Motor neuron (in vitro differentiated cells): Measurements from ENCODE around the gene CCDC88C. TPM values are rescaled to one million over a fixed set of nuclear protein-coding genes. Genes with fewer than 3 reads are reported as not detected.
"Not testable (repeated sequence)": the region's sequence is repeated elsewhere in the genome, so short reads cannot be mapped to it uniquely, and the experiment has no call there.

Experiments
- ATAC-seq, 8 experiments: fragments of 200-7000 bp; cut with Tn5 transposase; replicated peaks in 6 of 8; 2 replicates each; pipeline ENCODE4 v1.8.0; 2021; ENCODE audit warnings: mild to moderate bottlenecking in 8 of 8, moderate library complexity in 8 of 8
- H3K27ac ChIP-seq, 2 donors: fragments of 250-450 bp; sonication (Bioruptor Pico); 2 replicates each; pipeline ENCODE4 v1.9.0; 2021; ENCODE audit warnings: antibody characterized with exemption in 2 of 2, mild to moderate bottlenecking in 2 of 2, moderate library complexity in 1 of 2
- H3K4me1 ChIP-seq, 2 donors: fragments of 250-450 bp; sonication (Bioruptor Pico); replicated peaks in 1 of 2; 2 replicates each; pipeline ENCODE4 v1.6.1; 2021; ENCODE audit warnings: antibody characterized with exemption in 2 of 2, mild to moderate bottlenecking in 2 of 2, moderate library complexity in 1 of 2
- H3K4me3 ChIP-seq, 5 donors: fragments of 250-450 bp; sonication (Bioruptor Pico); 2 replicates each; pipeline ENCODE4 v1.9.0; 2021; ENCODE audit warnings: antibody characterized with exemption in 5 of 5, mild to moderate bottlenecking in 5 of 5, moderate library complexity in 4 of 5
- WGBS, 10 experiments: fragments of 450-650 bp; shearing (Covaris generic); methylation state at CpG; one replicate each; pipeline ENCODE4 v1.0.0; 2022; 5-methylcytosine and 5-hydroxymethylcytosine counted together
- in situ Hi-C, 9 experiments: fragments of 400-800 bp; cut with MboI; loops; one replicate each; pipeline ENCODE4 v1.15.0; 2021; ENCODE audit warnings: low sequenced_read_pairs in 9 of 9, low pct_unique_long_range_greater_than_20kb in 2 of 9; ENCODE audit not compliant: unreplicated experiment in 9 of 9
- total RNA-seq, 8 experiments: library from RNA; unstranded; fragments of 300-600 nt; gene quantifications; 2 replicates each; pipeline versions ENCODE4 v1.2.3 to v1.2.4, GENCODE V29; 2022

CCDC88C gene
- total RNA-seq, 8 experiments from 2014 or later = 2.6 to 25.2 (median 10.5) TPM

DNA sequence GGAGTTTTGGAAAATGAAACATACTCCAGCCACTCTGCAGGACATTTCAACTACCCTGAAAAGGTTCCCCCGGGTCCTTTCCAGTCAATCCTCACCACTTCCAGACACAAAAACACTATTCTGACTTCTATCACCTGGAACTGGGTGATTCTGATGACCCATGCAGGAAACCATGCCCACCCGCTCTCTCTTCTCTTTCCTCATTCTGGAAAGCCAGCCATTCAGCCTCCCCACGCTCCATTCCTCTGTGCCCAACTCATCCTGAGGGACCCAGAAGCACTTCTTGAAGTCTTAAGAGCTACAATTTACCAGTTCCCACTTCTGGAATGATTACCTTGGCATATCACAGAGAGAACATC is 3.2 kb downstream of the CCDC88C start:
- Histone ChIP-seq H3K4me3 (no peak overlapping the region), H3K4me1 (peaks cover 27 to 32% of the 10 kb centered on the region in 2 donors), H3K27ac (no peak overlapping the region)
- in situ Hi-C loops = loop anchor here in 2 of 9 experiments (10.0 to 25.0 kb wide), 2 partner anchors 90 to 102 kb away; no protein-coding TSS in a partner anchor
- 40 to 100% (median 83%) methylated on average over 1 to 3 of the region's 3 CpGs; no CpG with 5 or more reads in 4 of the 10 experiments for WGBS, 10 experiments
- ATAC-seq = no peak

DNA sequence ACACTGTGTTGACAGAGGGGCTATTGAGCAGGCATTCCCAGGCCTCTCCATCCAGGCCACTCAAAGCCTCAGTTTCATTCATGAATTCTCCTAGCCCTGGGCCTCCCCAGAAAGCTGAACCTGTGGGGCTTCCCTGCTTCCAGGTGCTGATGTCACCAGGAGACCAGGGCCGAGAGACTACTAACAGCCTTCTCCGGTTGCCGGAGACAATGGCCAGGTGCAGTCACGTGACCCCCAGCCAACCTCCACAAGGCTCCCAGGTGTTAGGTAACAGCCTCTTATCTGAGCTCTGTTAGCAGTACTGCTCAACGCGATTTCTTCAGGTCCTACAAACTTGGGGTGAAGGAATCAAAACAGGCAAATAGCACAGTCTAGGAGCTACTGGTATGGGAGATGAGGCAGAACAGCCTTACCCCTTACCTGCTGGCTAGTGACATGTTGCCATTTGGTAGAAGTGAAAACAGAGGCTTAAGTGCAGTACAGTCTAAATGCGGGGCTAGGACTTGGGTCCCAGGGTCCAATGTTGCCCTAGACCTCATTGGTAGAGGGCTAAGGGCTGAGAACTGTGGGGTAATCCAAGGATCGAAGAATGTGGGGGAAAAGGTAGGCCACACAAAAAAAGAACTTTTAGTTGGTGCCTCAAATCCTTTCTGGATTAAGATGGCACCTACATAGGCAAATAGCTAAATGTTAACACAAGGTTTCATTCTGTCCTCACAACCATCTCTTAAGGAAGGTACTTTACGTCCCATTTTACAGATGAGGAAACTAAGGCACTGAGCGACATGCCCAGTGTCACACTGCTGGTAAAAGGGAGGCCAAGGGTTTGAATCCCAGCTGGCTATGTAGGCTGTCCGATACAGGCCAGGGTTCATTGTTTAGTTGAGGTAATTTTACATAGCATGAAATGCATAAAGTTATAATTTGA is 3.8 kb downstream of the CCDC88C start:
- no peak overlapping the region for H3K27ac ChIP-seq
- WGBS, 10 experiments = 59 to 100% (median 96%) methylated on average over 1 to 9 of the region's 11 CpGs; no CpG with 5 or more reads in 3 of the 10 experiments
- in situ Hi-C loops = loop anchor here in 2 of 9 experiments (10.0 to 25.0 kb wide), 2 partner anchors 89 to 102 kb away; no protein-coding TSS in a partner anchor
- no peak overlapping the region for H3K4me3 ChIP-seq
- no peak for ATAC-seq
- peaks cover 29 to 33% of the 10 kb centered on the region in 2 donors for H3K4me1 ChIP-seq

DNA sequence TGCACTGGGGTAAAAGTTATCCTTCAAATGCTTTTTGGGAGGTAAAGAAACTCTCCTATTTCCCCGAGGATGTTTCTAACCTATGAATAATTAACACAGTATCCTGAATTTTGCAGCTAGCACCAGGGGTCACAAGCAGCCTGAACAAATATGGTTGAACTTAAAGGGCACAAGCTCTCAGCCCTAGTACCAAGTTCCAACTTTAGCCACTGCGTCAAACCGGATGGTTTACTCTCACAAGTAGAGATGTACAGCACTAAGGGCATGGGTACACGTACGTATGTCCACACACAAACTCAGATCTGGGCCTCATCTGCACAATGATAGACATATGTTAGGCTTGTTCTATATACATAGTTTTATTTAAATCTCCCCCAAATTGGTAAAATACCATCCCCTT is 4.7 kb downstream of the CCDC88C start:
- Histone ChIP-seq H3K27ac (no peak overlapping the region), H3K4me1 (peaks cover 25 to 33% of the 10 kb centered on the region in 2 donors), H3K4me3 (no peak overlapping the region)
- no peak for ATAC-seq
- in situ Hi-C loops = loop anchor here in 2 of 9 experiments (10.0 to 25.0 kb wide), 2 partner anchors 88 to 101 kb away; no protein-coding TSS in a partner anchor
- WGBS, 10 experiments = 63 to 100% (median 75%) methylated on average over 1 to 4 of the region's 5 CpGs; no CpG with 5 or more reads in 1 of the 10 experiments

DNA sequence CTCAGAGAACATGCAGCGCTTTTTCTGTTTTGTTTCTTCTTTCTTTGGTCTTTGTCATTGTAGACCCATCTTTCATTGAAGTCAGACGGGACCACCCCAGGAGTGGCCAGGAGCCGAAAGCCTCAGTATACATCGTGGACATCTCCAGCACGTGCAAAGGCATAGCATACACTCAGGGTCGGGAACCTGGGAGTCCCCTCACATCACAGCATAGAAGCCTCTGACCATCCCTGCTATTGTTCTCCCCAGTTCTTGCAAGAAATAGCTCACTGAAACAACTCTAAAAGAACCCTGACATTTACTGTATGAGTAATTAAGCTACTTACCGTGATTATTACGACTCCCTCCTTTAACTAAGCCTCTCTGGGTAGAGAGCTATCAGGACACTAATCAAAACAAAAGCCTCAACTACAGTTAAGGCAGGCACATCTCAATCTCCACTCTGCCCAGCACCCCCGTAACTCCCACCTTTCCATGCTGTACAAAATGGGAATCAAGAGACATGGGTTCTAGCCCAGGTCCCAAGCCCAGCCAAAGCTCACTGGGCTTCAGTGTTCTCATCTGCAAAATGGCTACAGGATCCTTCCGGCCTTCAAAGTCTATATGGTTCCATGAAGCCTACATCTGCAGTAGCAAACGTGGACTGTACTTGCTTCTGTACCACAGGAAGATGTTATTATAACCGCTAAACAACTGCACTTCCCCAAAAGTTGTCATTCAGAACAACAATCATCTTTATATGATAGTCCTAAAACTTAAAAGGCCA is 6.7 kb downstream of the CCDC88C start:
- ATAC-seq = peak in 6 of 8 experiments; percentile 8 to 43 (median 18)
- WGBS, 10 experiments = 0 to 100% (median 53%) methylated on average over 1 to 10 of the region's 12 CpGs
- Histone ChIP-seq H3K27ac (no peak overlapping the region), H3K4me1 (peaks cover 25% of the 10 kb centered on the region in 2 donors), H3K4me3 (no peak overlapping the region)
- in situ Hi-C loops = loop anchor here in 2 of 9 experiments (10.0 to 25.0 kb wide), 2 partner anchors 86 to 99 kb away; no protein-coding TSS in a partner anchor

- no peak overlapping the region for H3K27ac ChIP-seq
- ATAC-seq = peak; percentile 65 to 96 (median 92)
- in situ Hi-C loops = loop anchor here in 2 of 9 experiments (10.0 to 25.0 kb wide), 2 partner anchors 85 to 98 kb away; no protein-coding TSS in a partner anchor
- H3K4me1 ChIP-seq = peaks cover 22% of the 10 kb centered on the region in 2 donors
- 0 to 66% (median 10%) methylated on average over 1 to 8 of the region's 8 CpGs for WGBS, 10 experiments
- H3K4me3 ChIP-seq = no peak overlapping the region
These were observed 7.5 kb downstream of the CCDC88C start for GRCh38 chr14:91409928-91410718.

- not testable (repeated sequence) for ATAC-seq, H3K4me3 ChIP-seq, H3K27ac ChIP-seq
- H3K4me1 ChIP-seq = peaks cover 15 to 18% of the 10 kb centered on the region in 2 donors
- in situ Hi-C loops = loop anchor here in 1 of 9 experiments (25.0 kb wide), 1 partner anchor 97 kb away; no protein-coding TSS in a partner anchor
- WGBS, 10 experiments = 17 to 100% (median 96%) methylated on average over 1 to 4 of the region's 6 CpGs; no CpG with 5 or more reads in 1 of the 10 experiments
These were observed 8.4 kb downstream of the CCDC88C start for GRCh38 chr14:91409240-91409639.

DNA sequence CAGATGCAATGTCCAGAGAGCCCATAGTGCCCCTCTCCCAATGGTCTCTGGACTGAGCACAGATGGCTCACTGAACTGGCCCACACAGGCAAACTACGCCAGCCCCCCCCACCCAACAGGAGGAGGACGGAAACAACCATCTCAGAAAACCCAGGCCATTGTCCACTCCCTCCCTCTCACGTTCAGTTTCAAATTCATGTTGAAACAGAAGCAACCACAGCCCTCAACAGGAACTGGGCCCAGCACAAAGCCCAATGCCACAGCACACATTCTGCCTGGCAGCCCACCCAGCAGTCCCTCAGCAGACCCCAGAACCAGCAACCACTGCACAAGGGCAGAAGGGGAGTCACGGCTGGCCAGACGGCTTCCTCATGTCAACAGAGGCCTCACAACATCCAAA is 10.6 kb downstream of the CCDC88C start:
- 80 to 100% (median 91%) methylated on average over 1 to 4 of the region's 5 CpGs; no CpG with 5 or more reads in 7 of the 10 experiments for WGBS, 10 experiments
- no peak for ATAC-seq
- in situ Hi-C loops = loop anchor here in 1 of 9 experiments (25.0 kb wide), 1 partner anchor 95 kb away; no protein-coding TSS in a partner anchor
- H3K4me1 ChIP-seq = peaks cover 15 to 18% of the 10 kb centered on the region in 2 donors
- no peak overlapping the region for H3K4me3 ChIP-seq
- no peak overlapping the region for H3K27ac ChIP-seq

DNA sequence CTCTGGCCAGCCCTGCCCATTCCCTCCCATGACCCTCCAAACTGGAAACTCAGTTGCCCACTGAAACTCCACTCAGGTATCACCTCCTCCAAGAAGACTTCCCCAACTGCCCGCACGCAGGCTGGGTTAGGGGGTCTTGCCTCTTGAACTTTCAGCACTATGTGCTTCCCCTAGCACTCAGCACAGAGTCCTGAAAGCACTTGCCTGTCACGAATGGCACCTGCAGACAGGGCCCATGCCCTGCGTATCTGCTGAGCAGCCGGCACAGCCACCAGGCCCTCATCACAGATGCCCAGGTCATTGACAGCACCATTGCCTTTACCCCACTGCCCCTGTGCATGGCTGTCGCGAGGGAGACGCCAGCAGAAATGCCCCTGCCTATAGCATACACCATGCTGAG is 11.2 kb downstream of the CCDC88C start:
- in situ Hi-C loops = loop anchor here in 1 of 9 experiments (25.0 kb wide), 1 partner anchor 94 kb away; no protein-coding TSS in a partner anchor
- WGBS, 10 experiments = 70 to 100% (median 100%) methylated on average over 1 to 3 of the region's 8 CpGs; no CpG with 5 or more reads in 6 of the 10 experiments

DNA sequence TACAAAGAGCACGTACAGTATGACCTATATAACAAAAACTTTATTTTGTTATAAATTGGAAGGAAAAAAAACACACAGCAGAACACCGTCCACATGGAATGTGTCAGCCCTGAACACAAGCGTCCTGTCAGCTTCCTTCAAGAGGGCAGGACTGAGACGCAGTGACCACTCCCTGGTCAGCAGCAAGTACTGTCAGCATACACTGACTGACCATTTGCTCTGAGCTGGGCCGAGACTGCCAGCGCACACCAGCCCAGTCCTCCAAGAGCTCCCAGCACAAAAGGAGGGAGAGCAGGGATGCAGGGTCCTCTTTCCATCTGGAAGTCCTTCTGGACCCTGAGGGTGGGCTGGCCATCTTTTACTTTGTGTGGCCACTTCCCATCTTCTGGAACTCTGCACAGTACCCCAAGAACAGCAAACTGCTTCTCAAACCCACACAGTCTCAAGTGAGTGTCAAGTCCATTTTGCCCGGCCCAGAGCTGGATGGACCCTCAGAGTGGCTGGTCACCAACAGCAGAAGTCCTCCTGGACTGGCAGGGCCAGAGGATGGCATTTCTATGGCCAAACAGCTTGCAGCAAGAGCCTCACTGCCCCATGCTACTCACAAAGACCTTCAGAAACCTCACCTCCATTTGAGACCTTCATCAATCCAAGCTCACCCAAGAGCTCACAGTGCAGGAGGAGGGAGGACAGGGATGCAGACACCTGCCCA is 11.7 kb downstream of the CCDC88C start:
- in situ Hi-C loops = loop anchor here in 1 of 9 experiments (25.0 kb wide), 1 partner anchor 94 kb away; no protein-coding TSS in a partner anchor

More for the DNA sequence above, 11.2 kb downstream of the CCDC88C start:
- Histone ChIP-seq H3K4me1 (peaks cover 15 to 18% of the 10 kb centered on the region in 2 donors), H3K27ac (no peak overlapping the region), H3K4me3 (no peak overlapping the region)
- ATAC-seq = no peak

DNA sequence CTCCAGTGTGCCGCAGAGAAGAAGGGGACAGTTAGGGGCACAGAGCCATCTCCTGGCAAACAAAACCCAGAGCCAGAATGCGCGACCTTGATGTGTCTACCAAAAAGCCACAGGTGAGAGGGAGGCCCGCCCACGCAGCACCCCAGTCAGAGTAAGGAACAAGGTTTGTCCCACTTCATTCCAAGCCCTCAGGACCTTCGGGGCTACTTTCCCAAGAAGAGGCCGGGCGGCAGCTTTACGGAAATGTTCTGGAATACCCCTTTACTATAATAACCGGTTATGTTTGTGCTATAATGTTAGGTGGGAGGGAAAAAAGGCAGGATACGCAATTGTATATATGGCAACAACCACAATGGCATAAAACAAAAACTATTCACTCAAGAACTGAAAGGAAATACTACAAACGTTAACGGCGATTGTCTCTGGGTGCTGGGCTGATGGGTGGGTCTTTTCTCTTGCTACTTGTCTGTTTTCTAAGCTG is 12.3 kb downstream of the CCDC88C start:
- ATAC-seq = no peak
- H3K27ac ChIP-seq = no peak overlapping the region
- H3K4me1 ChIP-seq = peaks cover 6 to 9% of the 10 kb centered on the region in 2 donors
- H3K4me3 ChIP-seq = no peak overlapping the region
- WGBS, 10 experiments = 64 to 99% (median 93%) methylated on average over 3 to 11 of the region's 14 CpGs; no CpG with 5 or more reads in 2 of the 10 experiments
- in situ Hi-C loops = loop anchor here in 1 of 9 experiments (25.0 kb wide), 1 partner anchor 93 kb away; no protein-coding TSS in a partner anchor

More for the DNA sequence above, 11.7 kb downstream of the CCDC88C start:
- H3K4me1 ChIP-seq = peaks cover 12 to 15% of the 10 kb centered on the region in 2 donors
- WGBS, 10 experiments = 55 to 93% (median 81%) methylated on average over 2 to 6 of the region's 7 CpGs; no CpG with 5 or more reads in 3 of the 10 experiments
- no peak overlapping the region for H3K27ac ChIP-seq
- ATAC-seq = no peak
- H3K4me3 ChIP-seq = no peak overlapping the region
